SHP77 (cell line): ENCODE data around the gene DBN1.

Experiments
- DNase-seq, 2 experiments: peaks; one replicate each; lab custom pipeline; 2025; lab: John Stamatoyannopoulos, UW

Gene DBN1

DNA sequence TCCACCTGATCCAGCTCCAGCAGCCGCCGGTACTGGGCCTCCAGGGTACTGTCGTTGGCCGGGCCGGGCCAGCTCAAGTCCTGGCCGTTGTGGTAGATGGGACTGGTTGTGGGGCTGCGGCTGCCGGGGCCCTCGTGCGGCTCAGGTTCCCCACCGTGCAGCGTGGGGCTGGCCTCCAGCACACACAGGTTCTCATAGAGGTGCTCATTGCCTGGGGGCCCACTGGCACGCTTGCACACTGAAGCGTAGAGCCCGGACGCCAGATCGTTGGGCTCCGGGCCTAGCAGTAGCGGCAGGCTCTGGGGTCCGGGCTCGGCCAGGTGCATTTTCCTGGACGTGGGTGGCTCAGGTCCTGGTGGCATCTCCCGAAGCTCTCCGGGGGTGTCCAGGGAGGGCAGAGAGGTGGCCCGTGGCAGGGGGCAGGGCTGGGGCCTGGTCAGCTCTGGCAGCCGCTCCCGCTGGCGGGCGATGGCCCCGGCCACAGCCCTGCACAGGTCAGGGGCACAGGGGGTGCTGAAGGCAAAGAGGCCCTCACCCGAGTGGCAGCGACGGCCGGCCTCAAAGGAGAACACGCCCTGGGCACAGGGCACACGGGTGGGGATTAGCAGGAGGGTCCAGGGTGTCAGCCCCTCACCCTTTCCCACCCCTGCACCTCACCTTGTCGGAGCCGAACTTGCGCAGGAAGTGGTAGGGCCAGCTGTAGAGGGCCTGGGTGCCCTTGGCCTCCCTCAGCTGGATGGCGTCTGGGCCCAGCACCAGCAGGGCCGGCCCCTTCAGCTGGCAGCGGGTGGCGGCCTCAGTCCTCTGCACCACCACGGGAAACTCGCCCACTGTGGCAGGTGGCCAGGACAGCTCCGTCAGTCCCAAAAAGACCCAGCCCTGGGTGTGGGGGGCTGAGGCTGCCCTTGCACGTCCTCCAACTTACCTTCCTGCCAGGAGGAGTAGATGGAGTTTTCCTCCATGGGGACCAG is 30.9 kb upstream of the DBN1 start:
- DNase-seq: no peak

- no peak for DNase-seq
Observed at GRCh38 chr5:177503351-177504085, 30.1 kb upstream of the DBN1 start.

DNA sequence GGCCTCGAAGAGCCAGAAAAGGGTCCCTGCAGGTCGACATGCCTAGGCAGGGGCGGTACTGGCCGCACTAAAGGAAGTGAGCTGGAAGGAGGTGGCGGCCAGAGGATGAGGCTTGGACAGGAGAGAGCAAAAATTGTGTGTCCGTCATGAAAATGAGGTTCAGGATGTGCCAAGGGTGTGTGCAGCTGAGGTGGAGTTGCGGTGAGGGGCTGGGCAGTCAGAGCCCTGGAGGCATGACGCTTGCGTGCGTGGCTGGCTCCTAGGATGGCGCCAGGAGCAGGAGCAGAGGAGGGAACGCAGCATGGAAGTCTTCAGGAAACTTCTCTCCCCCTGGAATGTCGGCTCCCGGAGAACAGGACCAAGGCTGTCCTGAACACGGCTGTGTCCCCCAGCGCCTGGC is 29.5 kb upstream of the DBN1 start:
- DNase-seq: no peak

DNA sequence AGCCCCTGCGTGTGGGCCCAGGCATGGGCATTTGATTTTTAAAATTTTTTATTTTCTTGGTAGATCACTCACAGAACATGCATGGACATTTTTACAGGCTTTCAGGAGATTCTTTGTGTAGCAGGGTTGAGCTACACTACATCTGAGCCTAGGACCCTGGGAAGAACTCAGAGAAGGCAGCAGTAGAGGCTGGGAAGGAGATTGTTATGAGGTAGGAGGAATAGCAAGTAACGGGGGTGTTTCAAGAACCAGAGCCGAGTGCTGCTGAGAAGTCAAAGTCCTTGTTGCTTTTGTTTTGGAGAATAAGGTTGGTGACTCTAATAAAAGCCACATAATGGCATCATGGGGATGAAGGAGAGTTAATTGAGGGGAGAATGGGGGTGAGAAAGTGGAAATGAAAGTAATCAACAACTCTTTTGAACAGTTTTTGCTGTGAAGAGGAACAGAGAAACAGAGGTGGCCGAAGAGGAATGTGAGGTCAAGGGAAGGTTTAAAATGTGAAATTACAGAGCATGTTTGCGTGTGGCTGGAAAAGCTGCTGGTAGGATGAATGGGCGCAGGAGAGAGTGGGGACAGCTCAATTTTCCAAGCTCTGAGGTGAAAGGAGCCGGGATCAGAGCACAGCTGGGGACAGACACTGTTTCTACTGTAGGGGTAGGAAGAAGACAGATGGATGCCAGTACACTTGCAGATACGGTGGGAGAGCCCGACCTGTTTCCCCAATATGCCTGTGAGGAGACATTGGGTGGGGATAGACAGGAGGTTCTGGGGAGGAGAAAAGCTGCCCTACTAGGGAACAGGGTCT is 28.6 kb upstream of the DBN1 start:
- DNase-seq: no peak

GRCh38 chr5:177500685-177501522 is 27.5 kb upstream of the DBN1 start:
- peak; percentile 73 to 84 for DNase-seq

GRCh38 chr5:177499842-177500241 is 26.4 kb upstream of the DBN1 start:
- no peak for DNase-seq

GRCh38 chr5:177498013-177498787 is 24.8 kb upstream of the DBN1 start:
- DNase-seq: peak in 1 of 2 experiments; percentile 42

GRCh38 chr5:177497292-177498012 is 24.0 kb upstream of the DBN1 start, which contains the start of gene PDLIM7:
TSS of gene PDLIM7 (minus strand) at chr5:177497604. CDS start at chr5:177496512, 1,092 bp downstream.
- peak; percentile 88 to 91 for DNase-seq

DNA sequence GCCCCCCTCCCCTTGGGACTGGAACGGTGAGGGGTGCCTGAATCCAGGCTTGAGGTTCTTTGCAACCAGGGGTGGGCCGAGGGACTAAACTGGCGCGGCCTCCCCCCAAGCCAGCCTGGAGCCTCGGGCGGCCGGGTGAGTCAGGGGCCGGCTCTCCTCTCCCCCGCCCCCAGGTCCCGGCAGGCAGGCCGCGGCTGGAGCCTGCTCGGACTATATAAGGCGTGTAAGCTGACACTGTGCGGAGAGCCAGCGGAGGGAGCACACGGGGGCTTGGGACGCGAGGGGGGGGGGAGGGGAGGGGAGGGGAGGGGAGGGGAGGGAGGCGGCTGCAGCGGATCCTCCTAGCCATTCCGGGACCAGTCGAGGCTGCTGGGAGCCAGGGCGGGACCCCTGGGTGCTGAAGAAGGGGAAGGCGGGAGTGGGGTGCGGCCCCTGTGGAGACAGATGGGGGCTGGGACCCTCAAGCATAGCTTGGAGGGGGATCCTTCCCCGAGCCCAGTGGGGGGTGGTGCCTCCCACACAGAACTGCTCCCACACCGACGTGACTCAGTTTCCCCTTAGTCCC is 23.4 kb upstream of the DBN1 start:
- DNase-seq: peak; percentile 22 to 67

DNA sequence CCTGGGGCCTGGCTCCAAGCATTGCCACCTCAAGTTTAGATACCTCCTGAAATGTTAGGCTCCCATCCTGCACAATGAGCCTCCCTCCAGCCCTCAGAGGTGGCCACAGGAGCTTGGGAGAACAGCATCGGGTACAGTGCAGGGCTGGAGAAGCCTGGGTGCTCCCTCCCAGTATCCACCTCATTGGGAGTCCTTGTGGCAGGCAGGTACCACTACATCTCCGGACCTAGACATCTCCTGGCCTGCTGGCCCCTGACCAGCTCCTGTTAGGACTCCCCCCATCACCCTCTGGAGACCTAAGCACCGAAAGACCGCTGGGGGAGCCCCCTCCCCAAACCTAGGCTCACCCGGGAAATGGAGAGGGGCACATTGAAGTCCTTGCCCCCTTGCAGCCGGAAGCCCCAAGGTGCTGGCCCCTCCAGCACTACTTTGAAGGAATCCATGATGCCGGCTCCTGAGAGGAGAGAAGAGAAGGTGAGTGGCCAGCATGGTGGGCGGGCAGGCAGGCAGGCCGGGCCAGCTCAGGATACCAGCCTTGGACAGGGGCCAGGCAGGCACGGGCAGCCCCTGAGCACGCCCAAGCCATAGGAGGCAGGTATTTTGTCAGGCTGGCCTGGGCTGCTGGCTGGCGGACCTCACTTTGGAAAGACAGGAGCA is 22.8 kb upstream of the DBN1 start:
- DNase-seq: peak in 1 of 2 experiments; percentile 26

- DNase-seq: no peak
Observed at GRCh38 chr5:177495243-177496060, 22.0 kb upstream of the DBN1 start.

DNA sequence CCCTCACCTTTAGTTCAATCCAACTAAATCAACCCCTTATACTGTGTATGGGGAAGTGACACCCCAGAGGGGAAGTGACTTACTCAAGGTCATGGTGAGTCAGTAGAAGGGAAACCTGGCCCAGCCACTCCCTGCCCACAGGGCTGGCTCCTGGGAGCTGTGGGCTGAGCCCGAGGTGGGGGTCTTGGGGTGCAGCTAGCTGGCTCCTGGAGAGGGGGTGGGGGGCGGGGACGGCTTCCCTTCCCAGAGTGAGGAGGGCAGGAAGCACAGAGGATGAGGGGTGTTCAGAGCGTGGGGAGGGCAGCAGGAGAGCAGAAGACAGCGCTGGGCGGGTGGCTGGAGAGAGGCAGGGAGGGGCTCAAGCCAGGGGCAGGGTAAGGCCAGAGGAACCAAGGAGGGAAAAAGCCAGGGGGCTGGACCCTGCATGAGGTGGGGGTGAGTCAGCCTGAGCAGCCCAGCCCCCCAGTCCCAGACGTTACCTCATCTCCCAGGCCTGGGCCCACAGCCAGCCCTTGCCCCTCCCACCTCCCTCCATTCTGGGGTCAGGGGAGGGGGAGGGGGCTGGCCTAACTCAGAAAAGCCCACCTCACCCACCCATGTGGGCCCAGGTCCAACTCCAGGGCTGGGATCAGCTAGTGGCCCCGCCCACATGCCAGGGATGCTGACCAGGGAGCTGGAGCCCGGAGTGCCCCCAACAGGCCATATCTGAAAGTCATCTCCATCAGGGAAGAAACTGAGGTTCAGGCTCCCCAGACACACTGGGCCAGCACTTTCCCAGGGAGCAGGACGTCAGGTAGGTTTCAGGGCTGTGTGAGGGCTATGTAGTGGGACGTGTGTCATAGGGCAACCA is 21.1 kb upstream of the DBN1 start:
- DNase-seq: no peak

GRCh38 chr5:177493795-177494345 is 20.4 kb upstream of the DBN1 start:
- DNase-seq: no peak

DNA sequence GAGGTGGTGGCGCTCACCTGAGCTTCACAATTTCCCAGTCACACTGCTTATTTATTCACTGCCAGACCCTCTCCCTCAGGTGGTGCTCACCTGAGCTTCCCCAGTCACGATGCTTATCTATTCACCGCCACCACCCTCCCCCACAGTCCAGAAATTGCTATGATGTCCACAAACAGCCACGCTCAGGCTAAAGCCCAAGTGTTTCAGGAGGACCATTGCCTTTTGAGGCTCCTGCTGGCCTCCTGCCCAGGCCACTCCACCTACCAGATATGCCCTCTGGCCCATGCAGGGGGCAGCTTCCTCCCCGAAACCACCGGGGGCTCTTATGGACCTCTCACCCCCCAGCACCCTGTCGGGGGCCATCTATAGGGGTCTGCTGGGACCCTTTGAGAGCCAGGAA is 19.4 kb upstream of the DBN1 start:
- DNase-seq: no peak

DNA sequence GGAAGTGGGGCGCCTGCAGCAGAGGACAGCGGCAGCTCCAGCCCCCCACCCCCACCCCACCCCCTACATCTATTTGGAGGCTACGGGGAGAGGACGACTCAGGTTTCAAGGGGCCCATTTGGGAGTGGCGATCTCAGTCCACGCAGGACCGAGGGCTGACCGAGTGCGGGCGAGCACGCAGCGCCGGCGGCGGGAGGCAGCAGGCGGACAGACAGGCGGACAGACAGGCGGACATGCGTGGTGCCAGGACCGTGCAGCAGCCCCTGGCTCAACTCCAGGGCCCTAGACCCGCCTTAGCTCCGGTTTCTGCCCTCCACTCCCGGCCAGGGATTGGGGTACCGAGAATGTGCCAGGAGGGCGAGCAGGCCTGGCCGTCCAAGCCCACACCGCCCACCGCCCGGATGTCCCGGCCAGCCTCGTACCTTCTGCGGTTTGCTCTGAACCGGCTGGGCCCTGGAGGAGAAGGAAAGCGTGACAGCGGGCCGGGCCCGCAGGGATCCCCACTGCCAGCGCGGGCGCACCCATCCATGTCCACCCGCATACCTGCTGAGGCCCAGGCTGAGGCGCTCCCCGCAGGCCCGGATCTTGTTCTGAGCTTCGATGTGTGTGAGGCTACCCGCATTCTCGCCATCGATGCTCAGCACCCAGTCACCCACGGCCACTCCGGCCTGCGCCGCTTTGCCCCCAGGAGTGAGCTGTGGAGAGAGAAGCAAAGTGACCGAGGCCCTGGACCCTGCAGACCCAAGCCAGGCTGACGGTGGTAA is 18.7 kb upstream of the DBN1 start:
- DNase-seq: no peak

DNA sequence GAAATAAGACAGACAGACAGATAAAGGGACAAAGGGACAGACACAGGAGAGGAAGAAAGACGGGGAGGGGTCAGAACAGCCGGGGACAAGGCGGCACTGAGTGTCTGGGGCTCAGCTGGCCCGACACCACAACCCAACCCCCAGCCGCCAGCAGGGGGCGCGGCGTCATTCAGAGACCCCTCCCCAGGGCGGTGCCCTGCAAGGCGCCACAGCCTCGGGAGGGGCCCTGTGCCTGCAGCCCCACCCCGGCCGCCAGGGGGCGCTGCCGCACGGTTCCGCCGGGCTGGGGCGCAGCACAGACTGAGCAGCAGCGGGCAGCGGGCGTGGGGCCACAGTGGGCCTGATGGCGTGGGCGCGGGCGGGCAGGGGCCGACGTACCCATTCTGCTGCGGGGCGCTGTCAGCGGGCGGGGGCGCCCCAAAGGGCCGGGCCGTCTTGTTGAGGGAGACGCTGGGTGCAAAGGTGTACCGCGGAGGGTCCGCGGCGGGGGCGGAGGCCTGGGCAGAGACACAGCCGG is 18.1 kb upstream of the DBN1 start:
- DNase-seq: peak; percentile 74 to 78
